GM18861 (cell line): ENCODE measurements around the gene NSUN6.
A peak's percentile ranks its signal among the peaks of the same experiment; 100 is the strongest.
"Not testable (repeated sequence)": the region's sequence is repeated elsewhere in the genome, so short reads cannot be mapped to it uniquely, and the experiment has no call there.

Source experiments
- ATAC-seq: cut with Tn5 transposase; IDR thresholded peaks from one replicate; pipeline ENCODE4 v1.9.1; 2021; ENCODE audit not compliant: unreplicated experiment

Gene NSUN6

GRCh38 chr10:18610517-18610916, 40.9 kb downstream of the NSUN6 start:
- no peak for ATAC-seq

GRCh38 chr10:18608596-18608995, 42.8 kb downstream of the NSUN6 start:
- ATAC-seq: no peak

- no peak for ATAC-seq
Measured at GRCh38 chr10:18607503-18608378, 43.6 kb downstream of the NSUN6 start.

- no peak for ATAC-seq
Measured at GRCh38 chr10:18606051-18606695, 45.2 kb downstream of the NSUN6 start.

GRCh38 chr10:18601321-18601720, 50.1 kb downstream of the NSUN6 start:
- no peak for ATAC-seq

- no peak for ATAC-seq
Measured at GRCh38 chr10:18599392-18599791, 52.0 kb downstream of the NSUN6 start.

- ATAC-seq: no peak
Measured at GRCh38 chr10:18594574-18595156, 56.7 kb downstream of the NSUN6 start.

- not testable (repeated sequence) for ATAC-seq
Measured at GRCh38 chr10:18591141-18591540, 60.2 kb downstream of the NSUN6 start.

- not testable (repeated sequence) for ATAC-seq
Measured at GRCh38 chr10:18586637-18587036, 64.8 kb downstream of the NSUN6 start.

GRCh38 chr10:18583575-18584270, 67.7 kb downstream of the NSUN6 start:
- ATAC-seq: no peak

GRCh38 chr10:18582803-18583202, 68.6 kb downstream of the NSUN6 start:
- peak; percentile 73 for ATAC-seq

GRCh38 chr10:18577823-18578685, 73.3 kb downstream of the NSUN6 start:
- ATAC-seq: no peak

- ATAC-seq: no peak
Measured at GRCh38 chr10:18576586-18576985, 74.8 kb downstream of the NSUN6 start.

GRCh38 chr10:18572959-18573561, 78.3 kb downstream of the NSUN6 start:
- no peak for ATAC-seq

GRCh38 chr10:18571780-18572179, 79.6 kb downstream of the NSUN6 start:
- no peak for ATAC-seq

- no peak for ATAC-seq
Measured at GRCh38 chr10:18571076-18571475, 80.3 kb downstream of the NSUN6 start.

GRCh38 chr10:18570386-18570785, 81.0 kb downstream of the NSUN6 start:
- ATAC-seq: not testable (repeated sequence)

GRCh38 chr10:18567343-18567856, 84.0 kb downstream of the NSUN6 start:
- no peak for ATAC-seq

GRCh38 chr10:18566177-18566576, 85.2 kb downstream of the NSUN6 start:
- no peak for ATAC-seq

GRCh38 chr10:18565006-18565405, 86.4 kb downstream of the NSUN6 start:
- no peak for ATAC-seq
